AG09309 (cell line): ENCODE results near the gene AP5Z1.

Experiments
- DNase-seq: peaks from one replicate; pipeline ENCODE4 v3.0.0-alpha.2; 2010; ENCODE audit warnings: low read depth
- H3K4me3 ChIP-seq: 2 replicates; pipeline ENCODE4 v1.5.1; 2011; ENCODE audit warnings: mild to moderate bottlenecking, low read depth, low read length, moderate library complexity; ENCODE audit not compliant: control insufficient read depth
- CTCF ChIP-seq: IDR thresholded peaks from 2 replicates; pipeline ENCODE4 v1.5.1; 2011; ENCODE audit warnings: mild to moderate bottlenecking, low read depth, low read length, inconsistent platforms; ENCODE audit not compliant: insufficient read depth, control insufficient read depth; ENCODE audit errors: missing control alignments

The AP5Z1 gene

GRCh38 chr7:4820967-4821471, 45.6 kb downstream of the AP5Z1 start:
- no peak overlapping the region for H3K4me3 ChIP-seq
- DNase-seq, result no peak
- TF ChIP-seq CTCF, result no peak

GRCh38 chr7:4822677-4823076, 47.3 kb downstream of the AP5Z1 start:
- DNase-seq, result no peak
- H3K4me3 ChIP-seq, result no peak overlapping the region
- no peak for TF ChIP-seq CTCF

GRCh38 chr7:4823441-4824119, 48.2 kb downstream of the AP5Z1 start:
- no peak for TF ChIP-seq CTCF
- DNase-seq, result no peak
- H3K4me3 ChIP-seq, result no peak overlapping the region

GRCh38 chr7:4824120-4824775, 48.8 kb downstream of the AP5Z1 start:
- no peak for TF ChIP-seq CTCF
- DNase-seq, result no peak
- no peak overlapping the region for H3K4me3 ChIP-seq

GRCh38 chr7:4825081-4825480, 49.7 kb downstream of the AP5Z1 start:
- TF ChIP-seq CTCF, result no peak
- no peak for DNase-seq
- H3K4me3 ChIP-seq, result no peak overlapping the region

GRCh38 chr7:4828720-4829383, 53.4 kb downstream of the AP5Z1 start:
- no peak for TF ChIP-seq CTCF
- DNase-seq, result no peak
- H3K4me3 ChIP-seq, result no peak overlapping the region
